Esophagus muscularis mucosa (tissue), 4 donors: ENCODE measurements around the gene RRP36. TPM values are rescaled to one million over a fixed set of nuclear protein-coding genes. Genes with fewer than 3 reads are reported as not detected.

Experiments used
- DNase-seq: peaks from one replicate; pipeline ENCODE4 v3.0.0-alpha.2; 2017; ENCODE audit errors: extremely low spot score
- H3K27ac ChIP-seq, 4 donors: fragments of 200-600 bp; sonication (generic); replicated peaks in 1 of 4; 1 replicate in 3 of 4; 2 replicates in 1 of 4; pipeline ENCODE4 v1.5.1; 2016 to 2019; ENCODE audit warnings: mild to moderate bottlenecking in 1 of 4
- H3K27me3 ChIP-seq, 4 donors: fragments of 200-600 bp; sonication (generic); one replicate each; pipeline versions ENCODE4 v1.5.1 to v1.6.0; 2016 to 2019
- H3K36me3 ChIP-seq, 4 donors: fragments of 200-600 bp; sonication (generic); one replicate each; pipeline ENCODE4 v1.5.1; 2016 to 2019
- H3K4me1 ChIP-seq, 4 donors: fragments of 200-600 bp; sonication (generic); one replicate each; pipeline ENCODE4 v1.5.1; 2016 to 2019
- H3K4me3 ChIP-seq, 4 donors: fragments of 200-600 bp; sonication (generic); 1 replicate in 2 of 4; 2 replicates in 2 of 4; pipeline ENCODE4 v1.5.1; 2016 to 2019; ENCODE audit warnings: mild to moderate bottlenecking in 4 of 4, moderate library complexity in 1 of 4
- H3K9me3 ChIP-seq, 4 donors: fragments of 200-600 bp; sonication (generic); 1 replicate in 3 of 4; 2 replicates in 1 of 4; pipeline ENCODE4 v1.5.1; 2016 to 2019
- EP300 ChIP-seq: sonication (generic); formaldehyde crosslinking; IDR thresholded peaks from one replicate; pipeline ENCODE4 v1.6.1; 2017; ENCODE audit warnings: antibody characterized with exemption
- POLR2A ChIP-seq: fragments of 450-650 bp; IDR thresholded peaks from one replicate; pipeline ENCODE4 v1.6.1; 2017; ENCODE audit warnings: antibody characterized with exemption, moderate library complexity, mild to moderate bottlenecking, low read depth
- POLR2AphosphoS5 ChIP-seq, 2 donors: sonication (generic); formaldehyde crosslinking; IDR thresholded peaks; one replicate each; pipeline ENCODE4 v1.6.1; 2017; ENCODE audit warnings: antibody characterized with exemption in 2 of 2
- WGBS: methylation state at CpG from one replicate; pipeline ENCODE4 v1.1.5; 2018; 5-methylcytosine and 5-hydroxymethylcytosine counted together
- intact Hi-C: fragments of 100-400 bp; cut with DNase I; formaldehyde crosslinking; loops from one replicate; pipeline ENCODE4 v1.15.1; 2023
- total RNA-seq, 4 donors: library from RNA; depleted of rRNA; stranded (reverse); fragments of >200 nt; gene quantifications; one replicate each; pipeline versions ENCODE4 v1.1.0 to v1.2.1, GENCODE V29; 2016
- TF ChIP-seq, protein P1 (sequence below), 3 experiments: fragments of 200-600 bp in 2 of 3; fragments of 450-650 bp in 1 of 3; sonication (generic) in 2 of 3; IDR thresholded peaks; one replicate each; pipeline ENCODE4 v1.5.1; 2017 to 2019; ENCODE audit warnings: antibody characterized with exemption in 3 of 3, mild to moderate bottlenecking in 2 of 3, moderate library complexity in 1 of 3

RRP36 gene
- total RNA-seq, 4 donors from 2014 or later: 43.2 to 65.2 (median 51.4) TPM

DNA sequence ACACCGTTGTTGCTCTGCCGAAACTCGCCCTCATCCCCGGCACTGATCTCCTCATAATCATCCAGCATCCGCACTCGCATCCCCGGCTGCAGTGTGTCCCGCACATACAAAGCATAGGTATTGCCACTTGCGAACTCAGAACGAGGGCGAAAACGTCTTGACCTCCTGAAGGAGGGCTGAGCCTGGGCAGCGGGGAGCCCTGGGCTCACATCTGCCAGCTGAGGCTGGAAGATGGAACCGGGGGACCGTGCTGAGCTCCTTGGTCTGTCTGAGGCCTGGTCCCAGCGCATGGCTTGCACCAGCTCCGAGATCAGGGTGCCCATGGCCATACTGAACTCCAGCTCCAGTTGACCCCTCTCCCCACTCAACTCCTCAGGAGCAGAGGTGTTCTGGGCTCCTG, 29.6 kb downstream of the RRP36 start:
- intact Hi-C loops: loop anchor here (5.0 kb wide), 1 partner anchor 34 kb away; no protein-coding TSS in a partner anchor
- no peak overlapping the region for H3K27ac ChIP-seq
- WGBS: 94% methylated on average over 16 of the region's 17 CpGs

DNA sequence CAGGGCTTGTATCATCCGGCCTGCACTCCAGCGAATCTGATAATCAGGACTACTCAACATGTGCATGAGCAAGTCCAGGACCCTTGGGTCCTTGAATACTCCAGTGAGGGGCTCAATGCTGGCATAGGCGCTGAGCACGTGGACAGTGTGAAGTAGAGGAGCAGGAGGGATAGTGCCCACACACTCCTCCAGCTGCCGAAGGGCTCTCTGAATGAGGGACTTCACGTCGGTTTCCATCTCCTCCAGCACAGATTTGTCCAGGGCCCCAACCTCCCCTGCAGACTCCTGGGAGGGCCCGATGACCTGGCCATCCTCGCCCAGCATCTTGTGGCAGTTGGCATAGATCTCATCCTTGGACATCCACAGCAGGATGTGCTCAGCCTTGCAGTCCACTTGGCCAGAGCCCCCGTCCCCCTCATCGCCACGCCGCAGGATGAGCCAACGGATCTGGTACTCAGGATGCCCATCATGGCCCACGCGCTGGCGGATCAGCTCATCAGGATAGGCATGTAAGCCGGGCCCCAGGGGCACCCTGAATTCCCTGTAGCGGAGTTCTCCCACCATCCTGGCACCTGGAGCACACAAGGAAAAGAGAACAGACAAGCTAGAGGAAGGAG, 30.9 kb downstream of the RRP36 start:
- intact Hi-C loops: loop anchor here (5.0 kb wide), 1 partner anchor 35 kb away; no protein-coding TSS in a partner anchor
- Histone ChIP-seq H3K27ac (peak overlapping the region; percentile 88 to 94 (median 92)), H3K27me3 (no peaks in the 10 kb centered on the region), H3K36me3 (peaks cover 4 to 64% (median 55%) of the 10 kb centered on the region in 4 donors), H3K4me1 (peaks cover 10 to 37% (median 20%) of the 10 kb centered on the region in 4 donors), H3K9me3 (no peaks in the 10 kb centered on the region), H3K4me3 (no peak overlapping the region)
- no peak for DNase-seq
- TF ChIP-seq POLR2A: no peak
- TF ChIP-seq, protein P1, sequence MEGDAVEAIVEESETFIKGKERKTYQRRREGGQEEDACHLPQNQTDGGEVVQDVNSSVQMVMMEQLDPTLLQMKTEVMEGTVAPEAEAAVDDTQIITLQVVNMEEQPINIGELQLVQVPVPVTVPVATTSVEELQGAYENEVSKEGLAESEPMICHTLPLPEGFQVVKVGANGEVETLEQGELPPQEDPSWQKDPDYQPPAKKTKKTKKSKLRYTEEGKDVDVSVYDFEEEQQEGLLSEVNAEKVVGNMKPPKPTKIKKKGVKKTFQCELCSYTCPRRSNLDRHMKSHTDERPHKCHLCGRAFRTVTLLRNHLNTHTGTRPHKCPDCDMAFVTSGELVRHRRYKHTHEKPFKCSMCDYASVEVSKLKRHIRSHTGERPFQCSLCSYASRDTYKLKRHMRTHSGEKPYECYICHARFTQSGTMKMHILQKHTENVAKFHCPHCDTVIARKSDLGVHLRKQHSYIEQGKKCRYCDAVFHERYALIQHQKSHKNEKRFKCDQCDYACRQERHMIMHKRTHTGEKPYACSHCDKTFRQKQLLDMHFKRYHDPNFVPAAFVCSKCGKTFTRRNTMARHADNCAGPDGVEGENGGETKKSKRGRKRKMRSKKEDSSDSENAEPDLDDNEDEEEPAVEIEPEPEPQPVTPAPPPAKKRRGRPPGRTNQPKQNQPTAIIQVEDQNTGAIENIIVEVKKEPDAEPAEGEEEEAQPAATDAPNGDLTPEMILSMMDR (IDR thresholded peaks at IDR 0.05): no peak
- TF ChIP-seq POLR2AphosphoS5 (IDR thresholded peaks at IDR 0.05): no peak
- TF ChIP-seq EP300: no peak
- 88% methylated on average over 9 of the region's 19 CpGs for WGBS

More for the DNA sequence above, 29.6 kb downstream of the RRP36 start:
- Histone ChIP-seq H3K36me3 (peaks cover 4 to 64% (median 56%) of the 10 kb centered on the region in 4 donors), H3K4me3 (no peak overlapping the region), H3K9me3 (no peaks in the 10 kb centered on the region), H3K27me3 (no peaks in the 10 kb centered on the region), H3K4me1 (peaks cover 10 to 33% (median 20%) of the 10 kb centered on the region in 4 donors)
- no peak for DNase-seq
- TF ChIP-seq EP300 (no peak), POLR2AphosphoS5 (IDR thresholded peaks at IDR 0.05) (no peak), POLR2A (no peak)
- TF ChIP-seq, protein P1 (IDR thresholded peaks at IDR 0.05): no peak

DNA sequence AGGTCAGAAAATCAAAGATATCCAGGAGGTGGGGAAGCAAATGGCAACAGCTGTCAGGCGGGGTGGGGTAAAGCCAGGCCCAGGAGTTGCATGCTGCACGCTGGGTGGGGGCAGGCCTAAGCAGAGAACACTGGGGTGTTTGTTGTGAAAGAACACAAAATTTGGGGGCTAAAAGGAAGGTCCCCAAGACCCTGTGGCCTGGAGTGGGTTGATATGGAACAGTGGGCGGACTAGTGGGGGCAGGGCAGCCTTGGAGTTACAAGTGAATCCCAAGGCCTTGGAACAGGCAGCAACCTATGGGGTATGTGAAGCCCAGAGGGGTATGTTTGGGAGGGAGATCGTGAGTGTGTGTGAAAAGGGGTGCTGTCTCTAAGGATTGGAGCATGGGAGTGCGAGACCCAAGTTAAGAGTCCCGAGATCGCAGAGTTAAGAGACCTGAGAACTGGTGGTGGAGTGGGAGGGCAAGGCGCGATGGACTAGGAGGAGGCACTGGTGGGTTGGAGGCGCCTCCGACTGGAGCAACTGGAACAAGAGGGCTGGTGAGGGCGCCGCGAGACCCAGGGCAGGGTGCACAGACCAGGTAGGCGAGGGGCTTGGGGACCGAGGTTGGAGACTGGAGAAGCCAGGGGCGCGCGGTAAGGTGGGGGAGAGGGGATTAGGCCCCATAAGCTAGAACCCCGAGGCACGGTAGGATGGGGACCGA, 31.6 kb downstream of the RRP36 start:
- TF ChIP-seq EP300 (no peak), POLR2A (no peak), POLR2AphosphoS5 (IDR thresholded peaks at IDR 0.05) (no peak)
- TF ChIP-seq, protein P1 (IDR thresholded peaks at IDR 0.05): no peak
- H3K4me3 ChIP-seq: peak overlapping the region; percentile 70 to 75 (median 74)
- no peak for DNase-seq
- H3K27ac ChIP-seq: peak overlapping the region; percentile 88 to 94 (median 92)
- peaks cover 12 to 44% (median 25%) of the 10 kb centered on the region in 4 donors for H3K4me1 ChIP-seq
- no peaks in the 10 kb centered on the region for H3K27me3 ChIP-seq
- intact Hi-C loops: loop anchor here (5.0 kb wide), 1 partner anchor 36 kb away; no protein-coding TSS in a partner anchor
- WGBS: 29% methylated on average over 22 of the region's 22 CpGs
- H3K9me3 ChIP-seq: no peaks in the 10 kb centered on the region
- peaks cover 4 to 64% (median 53%) of the 10 kb centered on the region in 4 donors for H3K36me3 ChIP-seq

DNA sequence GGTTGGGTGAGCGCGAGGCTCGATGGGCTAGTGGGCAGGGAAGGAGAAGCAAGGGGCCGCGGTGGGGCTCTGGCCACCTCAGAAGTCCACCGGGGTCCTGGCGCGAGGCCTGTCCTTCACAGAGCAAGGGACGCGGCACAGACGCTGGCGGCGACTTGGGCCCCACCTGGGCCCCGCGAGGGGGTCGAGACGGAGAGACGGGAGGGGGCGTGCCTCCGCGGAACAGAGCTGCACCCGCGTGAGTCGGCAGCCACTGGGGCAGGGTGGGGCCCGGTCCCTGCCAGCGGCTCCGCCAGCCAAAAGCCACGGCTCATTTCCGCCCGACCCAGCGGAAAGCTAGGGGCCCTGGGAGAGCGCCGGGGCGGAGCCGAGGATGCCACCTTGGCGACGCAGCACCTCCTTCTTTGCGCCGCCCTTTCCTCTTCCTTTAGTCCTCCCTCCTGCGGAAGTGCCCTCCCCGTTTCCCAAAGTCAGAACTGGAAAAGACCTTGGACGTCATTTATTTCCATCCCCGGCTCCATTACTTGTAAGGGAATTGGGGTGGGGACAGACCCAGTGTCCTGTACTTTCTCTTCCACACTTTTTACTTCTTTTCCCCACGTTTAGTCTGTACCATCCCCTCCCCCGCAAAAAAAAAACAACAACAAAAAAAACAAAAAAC, 32.3 kb downstream of the RRP36 start, which contains the start of gene CUL7:
Gene CUL7, minus strand, starts transcription at position 307 of the 661 bp plus-strand sequence. CDS start 1,063 bp downstream, outside the sequence.
- Histone ChIP-seq H3K27me3 (no peaks in the 10 kb centered on the region), H3K9me3 (no peaks in the 10 kb centered on the region), H3K4me3 (peak within 1 kb of the TSS; percentile 70 to 75 (median 74)), H3K36me3 (peaks cover 4 to 59% (median 48%) of the 10 kb centered on the region in 4 donors), H3K4me1 (peaks cover 19 to 51% (median 32%) of the 10 kb centered on the region in 4 donors), H3K27ac (peak within 1 kb of the TSS; percentile 88 to 94 (median 92))
- intact Hi-C loops: loop anchor here (5.0 kb wide), 1 partner anchor 36 kb away; no protein-coding TSS in a partner anchor
- peak; percentile 96 for DNase-seq
- 5% methylated on average over 18 of the region's 45 CpGs for WGBS
- TF ChIP-seq, protein P1 (IDR thresholded peaks at IDR 0.05): peak in 1 of 3 experiments; percentile 6
- peak; percentile 18 for TF ChIP-seq POLR2A
- TF ChIP-seq EP300: no peak
- TF ChIP-seq POLR2AphosphoS5 (IDR thresholded peaks at IDR 0.05): peak; percentile 87 to 92
